H1 (cell line): Measurements from ENCODE around the gene CMTR1. TPM values are rescaled to one million over a fixed set of nuclear protein-coding genes. Genes with fewer than 3 reads are reported as not detected.

Experiments
- CTCF ChIA-PET: fragments of 300-600 bp; sonication (Branson Sonifier 250); formaldehyde crosslinking; loops from one replicate; lab custom pipeline; 2021; ENCODE audit not compliant: partially characterized antibody; lab: Charles Lee
- POLR2A ChIA-PET: fragments of 300-600 bp; sonication (Branson Sonifier 250); formaldehyde crosslinking; loops from one replicate; lab custom pipeline; 2021; ENCODE audit warnings: inconsistent platforms; ENCODE audit not compliant: partially characterized antibody; lab: Charles Lee
- DNase-seq, 2 experiments: peaks; one replicate each; pipeline versions ENCODE4 v3.0.0 to v3.0.0-alpha.2; 2010 to 2022; ENCODE audit warnings: low spot score in 2 of 2, low read depth in 1 of 2, mixed read lengths in 1 of 2
- FAIRE-seq: peaks from 2 replicates; lab custom pipeline; 2011; peaks lifted over from hg19 to GRCh38; lab: Jason Lieb, UNC
- H2AFZ ChIP-seq: 2 replicates; pipeline ENCODE4 v1.8.1; 2012; ENCODE audit warnings: low read length, inconsistent platforms
- H2AK5ac ChIP-seq: 2 replicates; pipeline ENCODE4 v1.6.1; 2013; ENCODE audit warnings: low read depth, low read length
- H2BK120ac ChIP-seq: replicated peaks from 2 replicates; pipeline ENCODE3; 2013; ENCODE audit warnings: low read depth, low read length, inconsistent platforms
- H2BK12ac ChIP-seq: 2 replicates; pipeline ENCODE4 v1.6.1; 2013; ENCODE audit warnings: low read depth, low read length
- H2BK15ac ChIP-seq: 2 replicates; pipeline ENCODE4 v1.6.1; 2013; ENCODE audit warnings: low read length
- H2BK20ac ChIP-seq: 2 replicates; pipeline ENCODE4 v1.6.1; 2013; ENCODE audit warnings: low read length
- H2BK5ac ChIP-seq: 2 replicates; pipeline ENCODE4 v1.6.1; 2013; ENCODE audit warnings: low read depth, low read length
- H3K14ac ChIP-seq: 2 replicates; pipeline ENCODE4 v1.6.1; 2013; ENCODE audit warnings: inconsistent platforms; ENCODE audit not compliant: insufficient read length
- H3K18ac ChIP-seq: 2 replicates; pipeline ENCODE4 v1.6.1; 2013; ENCODE audit warnings: low read length; ENCODE audit errors: extremely low read depth
- H3K23ac ChIP-seq: 2 replicates; pipeline ENCODE4 v1.6.1; 2013; ENCODE audit warnings: inconsistent platforms; ENCODE audit not compliant: insufficient read length
- H3K23me2 ChIP-seq: 2 replicates; pipeline ENCODE4 v1.6.1; 2013; ENCODE audit warnings: low read depth, low read length
- H3K27ac ChIP-seq: 2 replicates; pipeline ENCODE4 v1.6.1; 2011; ENCODE audit warnings: low read depth, low read length, inconsistent platforms
- H3K27me3 ChIP-seq, 4 experiments: replicated peaks in 1 of 4; 1 replicate in 1 of 4; 2 replicates in 3 of 4; pipeline versions ENCODE4 v1.6.1 to v1.8.1; 2011 to 2013; ENCODE audit warnings: low read length in 3 of 4, mild to moderate bottlenecking in 3 of 4, inconsistent platforms in 2 of 4, mixed read lengths in 2 of 4, moderate library complexity in 1 of 4; ENCODE audit not compliant: control insufficient read depth in 3 of 4, insufficient read depth in 3 of 4; ENCODE audit errors: extremely low read depth in 1 of 4
- H3K36me3 ChIP-seq, 4 experiments: 2 replicates each; pipeline versions ENCODE4 v1.6.1 to v1.8.1; 2011 to 2013; ENCODE audit warnings: mild to moderate bottlenecking in 4 of 4, low read length in 3 of 4, moderate library complexity in 2 of 4, control low read depth in 1 of 4, inconsistent platforms in 1 of 4; ENCODE audit not compliant: insufficient read depth in 4 of 4, control insufficient read depth in 2 of 4
- H3K4ac ChIP-seq: replicated peaks from 2 replicates; pipeline ENCODE3; 2013; ENCODE audit warnings: low read length, low read depth, mixed read lengths, inconsistent platforms; ENCODE audit not compliant: insufficient read length
- H3K4me1 ChIP-seq, 4 experiments: replicated peaks in 1 of 4; 1 replicate in 1 of 4; 2 replicates in 3 of 4; pipeline versions ENCODE4 v1.6.1 to v1.8.1; 2011 to 2013; ENCODE audit warnings: low read length in 3 of 4, inconsistent platforms in 2 of 4, mixed read lengths in 1 of 4; ENCODE audit not compliant: insufficient read depth in 4 of 4, control insufficient read depth in 3 of 4
- H3K4me2 ChIP-seq, 2 experiments: 2 replicates each; pipeline versions ENCODE4 v1.6.1 to v1.8.1; 2011 to 2013; ENCODE audit warnings: low read depth in 2 of 2, low read length in 2 of 2, control low read depth in 1 of 2, inconsistent platforms in 1 of 2, mild to moderate bottlenecking in 1 of 2; ENCODE audit not compliant: insufficient read depth in 1 of 2
- H3K4me3 ChIP-seq, 4 experiments: fragments of 200-600, 300-600 bp in 1 of 4; sonication (generic), shearing (Covaris generic), sonication (Bioruptor Twin) in 1 of 4; 2 replicates each; pipeline versions ENCODE4 v1.5.1 to v1.8.1; 2011 to 2016; ENCODE audit warnings: low read length in 4 of 4, low read depth in 3 of 4, control low read depth in 2 of 4, inconsistent platforms in 2 of 4, mild to moderate bottlenecking in 2 of 4, mixed read lengths in 1 of 4, moderate library complexity in 1 of 4; ENCODE audit not compliant: insufficient read depth in 2 of 4; ENCODE audit errors: extremely low read depth in 1 of 4
- H3K56ac ChIP-seq: replicated peaks from 2 replicates; pipeline ENCODE3; 2013; ENCODE audit warnings: low read depth, mild to moderate bottlenecking, mixed read lengths, low read length, inconsistent platforms; ENCODE audit not compliant: insufficient read length
- H3K79me1 ChIP-seq: 2 replicates; pipeline ENCODE4 v1.6.1; 2013; ENCODE audit warnings: low read depth, low read length, control low read depth
- H3K79me2 ChIP-seq, 2 experiments: 2 replicates each; pipeline versions ENCODE4 v1.6.1 to v1.8.1; 2012 to 2013; ENCODE audit warnings: low read length in 2 of 2, mild to moderate bottlenecking in 2 of 2, inconsistent platforms in 1 of 2; ENCODE audit not compliant: insufficient read depth in 2 of 2, control insufficient read depth in 1 of 2
- H3K9ac ChIP-seq, 4 experiments: replicated peaks in 1 of 4; 1 replicate in 1 of 4; 2 replicates in 3 of 4; pipeline versions ENCODE4 v1.6.1 to v1.8.1; 2011 to 2013; ENCODE audit warnings: low read depth in 3 of 4, low read length in 3 of 4, control low read depth in 2 of 4, mild to moderate bottlenecking in 2 of 4, moderate library complexity in 2 of 4, inconsistent platforms in 1 of 4; ENCODE audit errors: extremely low read depth in 1 of 4
- H3K9me3 ChIP-seq, 2 experiments: 2 replicates each; pipeline versions ENCODE4 v1.6.1 to v1.8.1; 2012 to 2013; ENCODE audit warnings: mild to moderate bottlenecking in 2 of 2, moderate library complexity in 2 of 2, control low read depth in 1 of 2, inconsistent platforms in 1 of 2, low read depth in 1 of 2, low read length in 1 of 2, mixed read lengths in 1 of 2; ENCODE audit not compliant: insufficient read depth in 2 of 2
- H4K20me1 ChIP-seq, 2 experiments: replicated peaks in 1 of 2; 2 replicates each; pipeline versions ENCODE3 to v1.8.1; 2011 to 2013; ENCODE audit warnings: inconsistent platforms in 2 of 2, low read length in 2 of 2, mild to moderate bottlenecking in 1 of 2; ENCODE audit not compliant: insufficient read depth in 2 of 2, control insufficient read depth in 1 of 2
- H4K5ac ChIP-seq: 2 replicates; pipeline ENCODE4 v1.6.1; 2013; ENCODE audit warnings: low read length, low read depth, mixed read lengths, inconsistent platforms; ENCODE audit not compliant: insufficient read length
- H4K8ac ChIP-seq: 2 replicates; pipeline ENCODE4 v1.8.0; 2013; ENCODE audit warnings: mild to moderate bottlenecking, moderate library complexity, low read length, inconsistent platforms; ENCODE audit not compliant: insufficient read depth; ENCODE audit errors: extremely low read depth
- H4K91ac ChIP-seq: replicated peaks from 2 replicates; pipeline ENCODE3; 2013; ENCODE audit warnings: low read length, mixed read lengths, inconsistent platforms; ENCODE audit not compliant: insufficient read length
- BRCA1 ChIP-seq: IDR thresholded peaks from 2 replicates; pipeline ENCODE4 v1.6.1; 2012; ENCODE audit warnings: low read depth, low read length, improper control_type of control experiment
- CBX8 ChIP-seq: fragments of 300-800, 300-1000 bp; sonication (generic); IDR thresholded peaks from 2 replicates; pipeline ENCODE4 v1.7.1; 2016; ENCODE audit warnings: low read depth, low read length, borderline replicate concordance
- CTBP2 ChIP-seq: IDR thresholded peaks from 2 replicates; pipeline ENCODE4 v1.7.0; 2011; ENCODE audit warnings: borderline replicate concordance, mild to moderate bottlenecking, moderate library complexity, mixed read lengths, low read length; ENCODE audit not compliant: insufficient read depth, insufficient read length
- KDM4A ChIP-seq: IDR thresholded peaks from one replicate; pipeline ENCODE4 v1.7.1; 2012; ENCODE audit warnings: low read depth, mild to moderate bottlenecking, moderate library complexity, low read length, inconsistent platforms; ENCODE audit not compliant: severe bottlenecking
- NRF1 ChIP-seq: IDR thresholded peaks from 2 replicates; pipeline ENCODE4 v1.6.1; 2011; ENCODE audit warnings: mild to moderate bottlenecking, low read depth, low read length, improper control_type of control experiment
- POLR2A ChIP-seq, 2 experiments: IDR thresholded peaks; 1 replicate in 1 of 2; 2 replicates in 1 of 2; pipeline ENCODE4 v1.6.1; 2011; ENCODE audit warnings: low read depth in 2 of 2, low read length in 2 of 2, mild to moderate bottlenecking in 2 of 2; ENCODE audit errors: control extremely low read depth in 1 of 2
- POU5F1 ChIP-seq: IDR thresholded peaks from 2 replicates; pipeline ENCODE4 v1.6.1; 2011; ENCODE audit warnings: low read depth, mild to moderate bottlenecking, low read length, moderate library complexity
- RFX5 ChIP-seq: IDR thresholded peaks from 2 replicates; pipeline ENCODE4 v1.6.1; 2011; ENCODE audit warnings: low read depth, low read length, improper control_type of control experiment, borderline replicate concordance
- RNF2 ChIP-seq: fragments of 200-900, 300-1000 bp; sonication (generic); IDR thresholded peaks from 2 replicates; pipeline ENCODE4 v1.7.1; 2016; ENCODE audit warnings: borderline replicate concordance, low read depth, mild to moderate bottlenecking, antibody characterized with exemption, low read length; ENCODE audit not compliant: poor library complexity, severe bottlenecking; ENCODE audit errors: missing control alignments
- TAF1 ChIP-seq: IDR thresholded peaks from 2 replicates; pipeline ENCODE4 v1.6.1; 2011; ENCODE audit warnings: mild to moderate bottlenecking, low read depth, low read length
- TBP ChIP-seq: IDR thresholded peaks from 2 replicates; pipeline ENCODE4 v1.6.1; 2011; ENCODE audit warnings: low read depth, low read length, improper control_type of control experiment
- WGBS, 2 experiments: shearing (Covaris generic) in 1 of 2; methylation state at CpG; one replicate each; pipeline versions ENCODE4 v1.1.6 to v1.1.7; 2013 to 2015; ENCODE audit warnings: low lambda C conversion rate in 2 of 2, mixed read lengths in 2 of 2, inconsistent platforms in 1 of 2, low coverage in 1 of 2, missing lambda C conversion rate in 1 of 2; ENCODE audit not compliant: insufficient replicate concordance in 2 of 2, insufficient coverage in 1 of 2, insufficient read length in 1 of 2; ENCODE audit errors: extremely low coverage in 1 of 2, missing lambda C conversion rate in 1 of 2; 5-methylcytosine and 5-hydroxymethylcytosine counted together
- polyA plus RNA-seq, 7 experiments: library from polyadenylated mRNA; depleted of rRNA in 3 of 7; stranded (reverse) in 5 of 7; unstranded in 2 of 7; fragments of >200 nt in 5 of 7; fragments of 200-250 nt in 2 of 7; gene quantifications; 1 replicate in 5 of 7; 2 replicates in 1 of 7; 4 replicates in 1 of 7; pipeline versions ENCODE4 v1.2.1 to v1.2.3, GENCODE V29; 2011 to 2013; ENCODE audit warnings: missing spikeins in 2 of 7, mixed read lengths in 2 of 7
- total RNA-seq: library from RNA; stranded (reverse); fragmentation: NEBNext Ultra II Directional; extraction: Animal tissue kit (Norgen Biotek cat#: 25700); gene quantifications from 2 replicates; pipeline ENCODE4 v1.2.1, GENCODE V29; 2021

CMTR1 gene
- total and polyA plus RNA-seq, 2 of the 8 experiments (the other 6 are each of a cell fraction or from before 2014, with no cell fraction given) = 15.2 to 33.1 TPM

GRCh38 chr6:37441651-37442050 lies 8.6 kb downstream of the CMTR1 start:
- no peak overlapping the region for H3K4ac ChIP-seq
- no peak for FAIRE-seq
- no peaks in the 10 kb centered on the region for H3K4me1 ChIP-seq
- no peak overlapping the region for H3K4me2 ChIP-seq
- no peak overlapping the region for H3K18ac ChIP-seq
- H3K4me3 ChIP-seq = no peak overlapping the region
- WGBS, 2 experiments = 91% methylated on average over 6 of the region's 6 CpGs; no CpG with 5 or more reads in 1 of the 2 experiments
- H2BK15ac ChIP-seq = no peak overlapping the region
- no peak overlapping the region for H4K5ac ChIP-seq
- no peak overlapping the region for H3K56ac ChIP-seq
- no peak overlapping the region for H2BK5ac ChIP-seq
- H2AK5ac ChIP-seq = no peak overlapping the region
- H4K91ac ChIP-seq = no peak overlapping the region
- no peak overlapping the region for H3K14ac ChIP-seq
- TF ChIP-seq CBX8 (no peak), KDM4A (no peak), RNF2 (no peak), POU5F1 (no peak), TAF1 (no peak), BRCA1 (no peak), CTBP2 (no peak), POLR2A (IDR thresholded peaks at IDR 0.05; ENCODE audit: control extremely low read depth in 1 of 2, low read depth in 2 of 2, low read length in 2 of 2) (no peak), TBP (no peak), RFX5 (no peak), NRF1 (no peak)
- TF ChIP-seq, all 59 proteins: peak for 0
- no peaks in the 10 kb centered on the region for H3K27me3 ChIP-seq
- peaks cover 5 to 26% (median 15%) of the 10 kb centered on the region in 4 experiments for H3K36me3 ChIP-seq
- peaks cover 3% of the 10 kb centered on the region in 2 experiments for H4K20me1 ChIP-seq
- H2BK12ac ChIP-seq = no peak overlapping the region
- H2BK120ac ChIP-seq = no peak overlapping the region
- no peak overlapping the region for H2AFZ ChIP-seq
- ChIA-PET POLR2A (no interaction called here), CTCF (interaction anchor here (1.3 kb wide), 1 partner anchor 12 kb away, joined by 4 read pairs; no protein-coding TSS in a partner anchor)
- DNase-seq = no peak
- H4K8ac ChIP-seq = no peak overlapping the region
- no peak overlapping the region for H3K23ac ChIP-seq
- no peak overlapping the region for H3K9ac ChIP-seq
- H3K79me1 ChIP-seq = no peaks in the 10 kb centered on the region; the same call in 1 of the 2 replicates
- H3K79me2 ChIP-seq = no peaks in the 10 kb centered on the region; a peak in 2 of 4 replicates
- H2BK20ac ChIP-seq = no peak overlapping the region
- H3K23me2 ChIP-seq = no peaks in the 10 kb centered on the region
- no peak overlapping the region for H3K27ac ChIP-seq
- no peaks in the 10 kb centered on the region for H3K9me3 ChIP-seq
